HepG2 (cell line): ENCODE measurements around the gene CEBPB. TPM values are rescaled to one million over a fixed set of nuclear protein-coding genes. Genes with fewer than 3 reads are reported as not detected.

Source experiments
- ARID5B ChIP-seq: IDR thresholded peaks from 2 replicates; pipeline ENCODE4 v1.4.0; 2020; ENCODE audit warnings: mild to moderate bottlenecking, missing genetic modification reagents
- CBFB ChIP-seq: sonication (generic); formaldehyde crosslinking; IDR thresholded peaks from 2 replicates; pipeline ENCODE4 v1.4.0; 2020; ENCODE audit warnings: missing genetic modification reagents
- EEA1 ChIP-seq: sonication (generic); formaldehyde crosslinking; IDR thresholded peaks from 2 replicates; pipeline ENCODE4 v1.5.1; 2020; ENCODE audit warnings: mild to moderate bottlenecking, missing genetic modification reagents, borderline replicate concordance
- EP300 ChIP-seq, 3 experiments: sonication (generic) in 1 of 3; formaldehyde crosslinking in 1 of 3; IDR thresholded peaks; 2 replicates each; pipeline versions ENCODE4 v1.5.1 to v1.6.1; 2011 to 2020; ENCODE audit warnings: low read depth in 2 of 3, low read length in 2 of 3, borderline replicate concordance in 1 of 3, improper control_type of control experiment in 1 of 3, mild to moderate bottlenecking in 1 of 3, missing genetic modification reagents in 1 of 3, moderate library complexity in 1 of 3
- HBP1 ChIP-seq: IDR thresholded peaks from 2 replicates; pipeline ENCODE4 v1.6.1; 2016; ENCODE audit warnings: low read depth, control low read depth
- IRF2 ChIP-seq: IDR thresholded peaks from 2 replicates; pipeline ENCODE4 v1.6.1; 2018; ENCODE audit warnings: missing genetic modification reagents, missing compliant biosample characterization
- MAFK ChIP-seq, 2 experiments: IDR thresholded peaks in 1 of 2; conservative IDR thresholded peaks in 1 of 2; 2 replicates each; pipeline ENCODE4 v1.6.1; 2011; ENCODE audit warnings: improper control_type of control experiment in 2 of 2, low read length in 2 of 2
- PTBP1 ChIP-seq: fragments of 200-400 bp; formaldehyde crosslinking; IDR thresholded peaks from 2 replicates; pipeline ENCODE4 v1.6.1; 2018; ENCODE audit warnings: low read length, low read depth; ENCODE audit not compliant: poor library complexity, severe bottlenecking
- RBM39 ChIP-seq: fragments of 200-400 bp; formaldehyde crosslinking; IDR thresholded peaks from one replicate; pipeline ENCODE4 v1.6.1; 2018; ENCODE audit warnings: antibody characterized with exemption, mild to moderate bottlenecking, low read depth, low read length; ENCODE audit not compliant: poor library complexity, severe bottlenecking
- ZBTB1 ChIP-seq: sonication (generic); formaldehyde crosslinking; IDR thresholded peaks from 2 replicates; pipeline ENCODE4 v1.4.0; 2020; ENCODE audit warnings: missing genetic modification reagents, borderline replicate concordance
- ZBTB21 ChIP-seq: sonication (generic); formaldehyde crosslinking; IDR thresholded peaks from 2 replicates; pipeline ENCODE4 v1.4.0; 2020; ENCODE audit warnings: missing genetic modification reagents
- ZFX ChIP-seq: sonication (generic); formaldehyde crosslinking; IDR thresholded peaks from 2 replicates; pipeline ENCODE4 v1.4.0; 2020; ENCODE audit warnings: mild to moderate bottlenecking, low read depth, missing genetic modification reagents, moderate library complexity
- ZNF234 ChIP-seq: sonication (generic); formaldehyde crosslinking; conservative IDR thresholded peaks from 2 replicates; pipeline ENCODE4 v1.5.1; 2020; ENCODE audit warnings: mild to moderate bottlenecking, missing genetic modification reagents
- ZNF292 ChIP-seq: sonication (generic); formaldehyde crosslinking; IDR thresholded peaks from 2 replicates; pipeline ENCODE4 v1.8.1; 2022; ENCODE audit warnings: mild to moderate bottlenecking, low read depth, missing genetic modification reagents, borderline replicate concordance
- polyA plus RNA-seq, 8 experiments: library from polyadenylated mRNA; depleted of rRNA in 3 of 8; stranded (reverse) in 7 of 8; unstranded in 1 of 8; fragments of >200 nt; fragmentation: Illumina TruSeq in 4 of 8; extraction: Trizol in 4 of 8; gene quantifications; 2 replicates each; pipeline versions ENCODE4 v1.2.1 to v1.2.3, GENCODE V29; 2011 to 2016; ENCODE audit warnings: low read depth in 4 of 8, missing spikeins in 1 of 8, mixed read lengths in 1 of 8; ENCODE audit not compliant: insufficient read depth in 1 of 8
- total RNA-seq, 5 experiments: library from RNA; depleted of rRNA; stranded (reverse); fragments of >200 nt; fragmentation: Illumina TruSeq; extraction: Trizol; gene quantifications; 2 replicates each; pipeline ENCODE4 v1.2.3, GENCODE V29; 2016; ENCODE audit warnings: low read depth in 1 of 5
- TF ChIP-seq, protein P1 (sequence below): sonication (generic); formaldehyde crosslinking; IDR thresholded peaks from 2 replicates; pipeline ENCODE4 v1.9.0; 2022; ENCODE audit warnings: low read depth, missing genetic modification reagents

Gene CEBPB
- total and polyA plus RNA-seq, 2 of the 13 experiments (the other 11 are each of a cell fraction or from before 2014, with no cell fraction given), result 18.5 to 28.2 TPM

- TF ChIP-seq ZBTB1 (CRISPR knock-in tag) (no peak), ZNF234 (CRISPR knock-in tag) (0 out of 2 replicates have a peak, but pooled peaks have one; percentile 57), MAFK (conservative IDR thresholded peaks at IDR 0.05 in 1 of 2, IDR thresholded peaks at IDR 0.05 in 1 of 2; ENCODE audit: low read length in 2 of 2) (no peak), HBP1 (CRISPR knock-in tag) (peak; percentile 64), ZNF292 (CRISPR knock-in tag) (peak; percentile 98), CBFB (CRISPR knock-in tag) (peak; percentile 26; the same call in 1 of the 2 replicates), EEA1 (CRISPR knock-in tag) (peak; percentile 88; the same call in 1 of the 2 replicates), ZBTB21 (CRISPR knock-in tag) (0 out of 2 replicates have a peak, but pooled peaks have one; percentile 8), ZFX (CRISPR knock-in tag) (peak; percentile 99), EP300 (IDR thresholded peaks at IDR 0.05; ENCODE audit: low read depth in 2 of 2, low read length in 2 of 2) (peak; percentile 45 to 58; a peak in 1 of 4 replicates), EP300 (CRISPR knock-in tag; IDR thresholded peaks at IDR 0.05; ENCODE audit: borderline replicate concordance) (peak; percentile 50; the same call in 1 of the 2 replicates), ARID5B (CRISPR knock-in tag) (peak; percentile 69), PTBP1 (peak; percentile 64), IRF2 (CRISPR knock-in tag) (peak; percentile 83; the same call in 1 of the 2 replicates), RBM39 (no peak)
- TF ChIP-seq, protein P1, sequence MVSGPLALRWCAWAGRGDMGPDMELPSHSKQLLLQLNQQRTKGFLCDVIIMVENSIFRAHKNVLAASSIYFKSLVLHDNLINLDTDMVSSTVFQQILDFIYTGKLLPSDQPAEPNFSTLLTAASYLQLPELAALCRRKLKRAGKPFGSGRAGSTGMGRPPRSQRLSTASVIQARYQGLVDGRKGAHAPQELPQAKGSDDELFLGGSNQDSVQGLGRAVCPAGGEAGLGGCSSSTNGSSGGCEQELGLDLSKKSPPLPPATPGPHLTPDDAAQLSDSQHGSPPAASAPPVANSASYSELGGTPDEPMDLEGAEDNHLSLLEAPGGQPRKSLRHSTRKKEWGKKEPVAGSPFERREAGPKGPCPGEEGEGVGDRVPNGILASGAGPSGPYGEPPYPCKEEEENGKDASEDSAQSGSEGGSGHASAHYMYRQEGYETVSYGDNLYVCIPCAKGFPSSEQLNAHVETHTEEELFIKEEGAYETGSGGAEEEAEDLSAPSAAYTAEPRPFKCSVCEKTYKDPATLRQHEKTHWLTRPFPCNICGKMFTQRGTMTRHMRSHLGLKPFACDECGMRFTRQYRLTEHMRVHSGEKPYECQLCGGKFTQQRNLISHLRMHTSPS (CRISPR knock-in tag), result 0 out of 2 replicates have a peak, but pooled peaks have one; percentile 43
Observed at GRCh38 chr20:50172347-50173013, 18.1 kb upstream of the CEBPB start (continued).
